Gastrocnemius medialis (tissue), 4 donors: ENCODE measurements around the gene TMEM181. TPM values are rescaled to one million over a fixed set of nuclear protein-coding genes. Genes with fewer than 3 reads are reported as not detected.
"Not testable (repeated sequence)": the region's sequence is repeated elsewhere in the genome, so short reads cannot be mapped to it uniquely, and the experiment has no call there.

Experiments used
- ATAC-seq, 2 donors: fragments of 150-250 bp; one replicate each; pipeline ENCODE4 v1.9.1; 2016
- DNase-seq, 2 donors: peaks; one replicate each; pipeline ENCODE4 v3.0.0-alpha.2; 2019
- H3K27ac ChIP-seq, 4 donors: fragments of 200-600 bp; sonication (generic); 1 replicate in 1 of 4; 2 replicates in 3 of 4; pipeline ENCODE4 v1.5.1; 2016 to 2018; ENCODE audit warnings: mild to moderate bottlenecking in 2 of 4, moderate library complexity in 1 of 4
- H3K27me3 ChIP-seq, 3 donors: fragments of 200-600 bp; sonication (generic) in 2 of 3; 1 replicate in 1 of 3; 2 replicates in 2 of 3; pipeline versions ENCODE4 v1.5.1 to v1.6.0; 2016 to 2019; ENCODE audit warnings: mild to moderate bottlenecking in 1 of 3, moderate library complexity in 1 of 3
- H3K36me3 ChIP-seq, 2 donors: fragments of 200-600 bp; sonication (generic) in 1 of 2; one replicate each; pipeline ENCODE4 v1.5.1; 2017 to 2018
- H3K4me1 ChIP-seq, 2 donors: fragments of 200-600 bp; sonication (generic) in 1 of 2; one replicate each; pipeline ENCODE4 v1.5.1; 2016 to 2017; ENCODE audit warnings: mild to moderate bottlenecking in 2 of 2
- H3K4me3 ChIP-seq, 4 donors: fragments of 200-600 bp; sonication (generic) in 3 of 4; 1 replicate in 1 of 4; 2 replicates in 3 of 4; pipeline ENCODE4 v1.5.1; 2016 to 2019; ENCODE audit warnings: mild to moderate bottlenecking in 2 of 4
- H3K9me3 ChIP-seq, 3 donors: fragments of 200-600 bp; sonication (generic) in 2 of 3; 1 replicate in 1 of 3; 2 replicates in 2 of 3; pipeline ENCODE4 v1.5.1; 2016 to 2019
- CTCF ChIP-seq, 5 experiments: fragments of 450-650 bp in 3 of 5; fragments of 200-600 bp in 2 of 5; sonication (generic) in 2 of 5; IDR thresholded peaks in 4 of 5; conservative IDR thresholded peaks in 1 of 5; 1 replicate in 4 of 5; 2 replicates in 1 of 5; pipeline ENCODE4 v1.5.1; 2016 to 2019; ENCODE audit warnings: antibody characterized with exemption in 5 of 5, mild to moderate bottlenecking in 3 of 5, moderate library complexity in 3 of 5
- POLR2A ChIP-seq, 2 donors: fragments of 450-650 bp; IDR thresholded peaks; one replicate each; pipeline ENCODE4 v1.6.1; 2017; ENCODE audit warnings: antibody characterized with exemption in 2 of 2, mild to moderate bottlenecking in 2 of 2, moderate library complexity in 2 of 2
- in situ Hi-C, 4 donors: fragments of 200-750 bp; cut with MboI; loops; one replicate each; pipeline versions ENCODE4 v1.15.0 to v1.8.0; 2017; ENCODE audit warnings: low sequenced_read_pairs in 4 of 4
- intact Hi-C: fragments of 100-400 bp; cut with DNase I; formaldehyde crosslinking; loops from one replicate; pipeline ENCODE4 v1.15.1; 2023; ENCODE audit warnings: low total_unique reads
- total RNA-seq, 4 donors: library from RNA; depleted of rRNA; stranded (reverse); fragments of >200 nt; gene quantifications; one replicate each; pipeline versions ENCODE4 v1.1.0 to v1.2.3, GENCODE V29; 2016

TMEM181 gene
- total RNA-seq, 4 donors from 2014 or later: 12.1 to 17.9 (median 12.9) TPM

DNA sequence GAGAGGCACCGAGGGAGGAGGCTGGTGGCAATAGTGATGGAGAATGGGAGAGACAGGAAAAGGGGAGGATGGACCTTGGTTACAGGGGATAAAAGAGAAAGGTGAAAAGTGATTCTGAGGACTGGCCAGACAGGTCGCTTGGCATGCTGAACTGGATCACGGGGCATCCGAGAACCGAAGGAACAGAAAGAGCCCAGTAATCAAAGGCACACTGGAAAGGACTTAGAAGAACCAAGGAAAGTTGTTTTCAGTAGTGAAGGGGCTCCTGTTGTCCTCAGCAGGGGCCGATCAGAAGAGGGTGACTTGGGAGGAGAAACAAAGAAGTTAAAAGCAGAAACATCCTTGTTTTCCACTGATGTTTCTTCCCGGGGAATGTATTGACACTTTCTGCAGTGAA, 108.8 kb downstream of the TMEM181 start:
- Histone ChIP-seq H3K9me3 (no peaks in the 10 kb centered on the region), H3K4me3 (no peak overlapping the region), H3K4me1 (peaks cover 40 to 48% of the 10 kb centered on the region in 2 donors), H3K36me3 (no peaks in the 10 kb centered on the region), H3K27ac (peak overlapping the region; percentile 81 to 90 (median 85)), H3K27me3 (no peaks in the 10 kb centered on the region)
- TF ChIP-seq CTCF (IDR thresholded peaks at IDR 0.05 in 4 of 5, conservative IDR thresholded peaks at IDR 0.05 in 1 of 5) (no peak), POLR2A (IDR thresholded peaks at IDR 0.05) (no peak)
- intact Hi-C loops: loop anchor here (10.0 kb wide), 1 partner anchor 1396 kb away; no protein-coding TSS in a partner anchor
- DNase-seq: no peak
- no peak for ATAC-seq
- in situ Hi-C loops: no loop called here

DNA sequence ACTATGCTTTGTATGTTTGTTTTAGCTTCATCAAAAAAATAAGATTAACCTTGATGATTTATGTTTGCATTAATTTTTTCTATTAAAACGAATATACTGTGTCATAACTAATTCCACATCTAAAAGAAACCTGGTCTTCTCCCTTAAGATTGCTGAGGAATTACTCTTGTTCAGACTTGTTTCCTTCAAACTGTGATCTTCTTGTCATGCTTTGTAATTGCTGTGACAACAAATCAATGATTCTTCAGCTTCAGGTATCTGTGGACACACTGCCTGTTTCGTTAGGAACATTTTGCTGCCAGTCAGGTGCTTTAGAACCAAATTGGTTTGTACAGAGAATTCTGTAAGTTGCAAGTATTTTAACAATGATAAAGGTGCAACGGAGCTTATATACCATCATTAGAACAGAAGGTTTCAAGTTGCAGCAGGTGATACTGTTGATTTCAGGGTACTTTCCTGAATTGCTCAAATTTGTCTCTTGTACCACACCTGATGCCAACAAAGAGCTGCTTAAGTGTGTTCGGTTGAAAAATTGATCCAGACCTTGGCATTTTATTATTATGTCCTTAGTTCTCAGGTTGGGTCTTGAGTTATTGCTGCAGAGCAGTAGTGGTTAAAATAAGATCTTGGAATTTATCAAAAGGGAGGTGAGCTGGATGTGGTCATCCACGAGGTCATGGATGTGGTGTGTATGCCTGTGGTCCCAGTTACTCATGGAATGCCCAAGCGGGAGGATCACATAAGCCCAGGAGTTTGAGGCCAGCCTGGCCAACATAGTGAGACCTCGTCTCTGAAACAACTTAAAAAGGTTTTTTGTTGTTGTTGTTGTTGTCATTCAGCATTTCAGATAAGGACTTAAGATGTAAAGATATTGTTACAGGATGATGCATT, 109.5 kb downstream of the TMEM181 start:
- DNase-seq: no peak
- intact Hi-C loops: loop anchor here (10.0 kb wide), 1 partner anchor 1395 kb away; no protein-coding TSS in a partner anchor
- H3K9me3 ChIP-seq: no peaks in the 10 kb centered on the region

DNA sequence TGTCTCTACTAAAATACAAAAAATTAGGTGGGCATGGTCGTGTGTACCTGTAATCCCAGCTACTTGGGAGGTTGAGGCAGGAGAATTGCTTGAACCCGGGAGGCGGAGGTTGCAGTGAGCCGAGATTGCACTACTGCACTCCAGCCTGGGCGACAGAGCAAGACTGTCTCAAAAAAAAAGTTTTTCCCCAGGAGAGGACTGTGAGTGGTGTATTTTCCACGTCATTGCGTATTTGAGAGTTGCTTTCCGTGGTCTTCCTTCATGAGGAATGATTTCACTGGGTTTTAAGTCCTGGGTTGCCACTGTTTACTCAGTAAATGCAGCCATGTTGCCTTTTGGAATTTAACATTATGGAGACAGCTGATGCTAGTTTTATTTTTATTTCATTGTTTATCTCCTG, 112.2 kb downstream of the TMEM181 start:
- ATAC-seq, H3K36me3 ChIP-seq, in situ Hi-C loops, H3K27me3 ChIP-seq, H3K4me3 ChIP-seq, intact Hi-C loops, H3K9me3 ChIP-seq, DNase-seq, H3K27ac ChIP-seq: not testable (repeated sequence)
- peaks cover 21 to 23% of the 10 kb centered on the region in 2 donors for H3K4me1 ChIP-seq

More for the DNA sequence above, 109.5 kb downstream of the TMEM181 start:
- peak overlapping the region in 3 of 4 donors; percentile 81 to 90 (median 89) for H3K27ac ChIP-seq
- ATAC-seq: no peak
- H3K36me3 ChIP-seq: no peaks in the 10 kb centered on the region
- H3K4me3 ChIP-seq: no peak overlapping the region
- H3K27me3 ChIP-seq: no peaks in the 10 kb centered on the region
- in situ Hi-C loops: no loop called here
- peaks cover 36 to 41% of the 10 kb centered on the region in 2 donors for H3K4me1 ChIP-seq
- TF ChIP-seq CTCF (IDR thresholded peaks at IDR 0.05 in 4 of 5, conservative IDR thresholded peaks at IDR 0.05 in 1 of 5) (no peak), POLR2A (IDR thresholded peaks at IDR 0.05) (no peak)

GRCh38 chr6:158672726-158673125, 112.8 kb downstream of the TMEM181 start:
- Histone ChIP-seq H3K27ac (no peak overlapping the region), H3K27me3 (no peaks in the 10 kb centered on the region), H3K36me3 (no peaks in the 10 kb centered on the region), H3K9me3 (no peaks in the 10 kb centered on the region), H3K4me1 (peaks cover 15 to 18% of the 10 kb centered on the region in 2 donors), H3K4me3 (no peak overlapping the region)
- TF ChIP-seq CTCF (IDR thresholded peaks at IDR 0.05 in 4 of 5, conservative IDR thresholded peaks at IDR 0.05 in 1 of 5): no peak
- intact Hi-C loops: no loop called here
- in situ Hi-C loops: no loop called here
- no peak for ATAC-seq
- no peak for DNase-seq

GRCh38 chr6:158674342-158675131, 114.6 kb downstream of the TMEM181 start:
- H3K4me3 ChIP-seq: no peak overlapping the region
- in situ Hi-C loops: no loop called here

DNA sequence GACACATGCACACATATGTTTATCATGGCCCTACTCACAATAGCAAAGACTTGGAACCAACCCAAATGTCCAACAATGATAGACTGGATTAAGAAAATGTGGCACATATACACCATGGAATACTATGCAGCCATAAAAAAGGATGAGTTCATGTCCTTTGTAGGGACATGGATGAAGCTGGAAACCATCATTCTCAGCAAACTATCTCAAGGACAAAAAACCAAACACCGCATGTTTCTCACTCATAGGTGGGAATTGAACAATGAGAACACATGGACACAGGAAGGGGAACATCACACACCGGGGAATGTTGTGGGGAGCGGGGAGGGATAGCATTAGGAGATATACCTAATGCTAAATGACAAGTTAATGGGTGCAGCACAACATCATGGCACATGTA, 117.2 kb downstream of the TMEM181 start:
- H3K27ac ChIP-seq, H3K36me3 ChIP-seq, H3K4me1 ChIP-seq, ATAC-seq, DNase-seq, in situ Hi-C loops, H3K9me3 ChIP-seq, intact Hi-C loops, H3K27me3 ChIP-seq, H3K4me3 ChIP-seq: not testable (repeated sequence)

More at GRCh38 chr6:158674342-158675131, 114.6 kb downstream of the TMEM181 start:
- no peak for DNase-seq
- intact Hi-C loops: loop anchor here (1.0 kb wide), 1 partner anchor 16 kb away; no protein-coding TSS in a partner anchor
- peaks cover 0 to 10% of the 10 kb centered on the region in 2 donors for H3K4me1 ChIP-seq
- TF ChIP-seq CTCF (IDR thresholded peaks at IDR 0.05 in 4 of 5, conservative IDR thresholded peaks at IDR 0.05 in 1 of 5) (no peak), POLR2A (IDR thresholded peaks at IDR 0.05) (no peak)
- H3K27ac ChIP-seq: no peak overlapping the region
- no peak for ATAC-seq
- no peaks in the 10 kb centered on the region for H3K36me3 ChIP-seq
- no peaks in the 10 kb centered on the region for H3K9me3 ChIP-seq
- no peaks in the 10 kb centered on the region for H3K27me3 ChIP-seq
